Activated T-cell treated with anti-CD3 and anti-CD28 coated beads, Interleukin-2, amount 50 U/mL, for 4 hours (primary cell): ENCODE measurements around the gene PDE3A. TPM values are rescaled to one million over a fixed set of nuclear protein-coding genes. Genes with fewer than 3 reads are reported as not detected.
"Not testable (repeated sequence)": the region's sequence is repeated elsewhere in the genome, so short reads cannot be mapped to it uniquely, and the experiment has no call there.

Experiments
- ATAC-seq, 2 donors: fragments of 200-7000 bp; cut with Tn5 transposase; one replicate each; pipeline ENCODE4 v1.10.0; 2021
- DNase-seq: peaks from one replicate; pipeline ENCODE4 v3.0.0-alpha.2; 2020
- H3K27me3 Mint-ChIP-seq: one replicate; pipeline ENCODE4 v1.8.0; 2021; ENCODE audit warnings: low read depth, mixed read lengths
- H3K36me3 Mint-ChIP-seq: one replicate; pipeline ENCODE4 v1.8.0; 2022; ENCODE audit warnings: mixed read lengths; ENCODE audit not compliant: insufficient read depth
- H3K4me1 Mint-ChIP-seq: one replicate; pipeline ENCODE4 v1.8.0; 2021; ENCODE audit warnings: low read depth, mixed read lengths
- H3K4me3 Mint-ChIP-seq: one replicate; pipeline ENCODE4 v1.8.0; 2021; ENCODE audit warnings: mild to moderate bottlenecking, moderate library complexity, mixed read lengths
- H3K9me3 Mint-ChIP-seq: one replicate; pipeline ENCODE4 v1.8.0; 2021; ENCODE audit warnings: mixed read lengths
- total RNA-seq, 3 donors: library from RNA; stranded (reverse); gene quantifications; one replicate each; pipeline ENCODE4 v1.2.1, GENCODE V29; 2021

PDE3A gene
- total RNA-seq, 3 donors from 2014 or later = 0.08 TPM; not detected in 1

- Mint-ChIP-seq H3K36me3 (no peaks in the 10 kb centered on the region), H3K27me3 (no peaks in the 10 kb centered on the region), H3K9me3 (peaks cover 6% of the 10 kb centered on the region), H3K4me1 (no peaks in the 10 kb centered on the region), H3K4me3 (no peak overlapping the region)
- ATAC-seq (no peak), DNase-seq (no peak)
Measured at GRCh38 chr12:20523658-20524057, 155.3 kb downstream of the PDE3A start.

DNA sequence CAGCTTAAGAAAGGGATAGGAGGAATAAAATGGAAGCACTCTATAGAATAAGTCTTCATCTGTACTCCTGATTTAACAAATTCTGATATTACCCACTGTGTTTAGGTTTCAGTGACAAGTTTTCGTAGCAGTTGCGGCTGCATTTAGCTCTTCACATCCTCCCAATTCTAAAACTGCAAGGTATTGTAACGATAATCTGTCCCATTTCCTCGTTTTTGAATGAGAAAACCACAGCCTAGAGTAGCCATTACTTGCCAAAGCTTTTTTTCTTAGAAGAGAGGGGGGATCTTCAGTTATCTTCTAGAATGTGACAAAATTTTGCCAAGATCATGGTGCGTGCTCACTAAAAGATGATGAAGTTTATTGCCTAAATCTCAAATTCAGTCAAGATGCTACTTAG, 155.8 kb downstream of the PDE3A start:
- Mint-ChIP-seq H3K27me3 (no peaks in the 10 kb centered on the region), H3K4me3 (no peak overlapping the region), H3K36me3 (no peaks in the 10 kb centered on the region), H3K4me1 (no peaks in the 10 kb centered on the region), H3K9me3 (peaks cover 6% of the 10 kb centered on the region)
- DNase-seq = no peak
- no peak for ATAC-seq

- no peak for ATAC-seq
- H3K9me3 Mint-ChIP-seq = no peaks in the 10 kb centered on the region
- no peaks in the 10 kb centered on the region for H3K27me3 Mint-ChIP-seq
- H3K36me3 Mint-ChIP-seq = no peaks in the 10 kb centered on the region
- H3K4me1 Mint-ChIP-seq = no peaks in the 10 kb centered on the region
- no peak overlapping the region for H3K4me3 Mint-ChIP-seq
- DNase-seq = no peak
Measured at GRCh38 chr12:20525064-20525610, 156.8 kb downstream of the PDE3A start.

- Mint-ChIP-seq H3K4me1 (no peaks in the 10 kb centered on the region), H3K36me3 (no peaks in the 10 kb centered on the region), H3K27me3 (no peaks in the 10 kb centered on the region), H3K9me3 (no peaks in the 10 kb centered on the region), H3K4me3 (no peak overlapping the region)
- no peak for ATAC-seq
- no peak for DNase-seq
Measured at GRCh38 chr12:20527417-20528163, 159.3 kb downstream of the PDE3A start.

GRCh38 chr12:20528208-20528607, 159.9 kb downstream of the PDE3A start:
- no peak for ATAC-seq
- Mint-ChIP-seq H3K4me3 (no peak overlapping the region), H3K9me3 (no peaks in the 10 kb centered on the region), H3K36me3 (no peaks in the 10 kb centered on the region), H3K27me3 (no peaks in the 10 kb centered on the region), H3K4me1 (no peaks in the 10 kb centered on the region)
- no peak for DNase-seq

- H3K4me1 Mint-ChIP-seq = no peaks in the 10 kb centered on the region
- no peak overlapping the region for H3K4me3 Mint-ChIP-seq
- ATAC-seq = no peak
- no peaks in the 10 kb centered on the region for H3K27me3 Mint-ChIP-seq
- no peaks in the 10 kb centered on the region for H3K9me3 Mint-ChIP-seq
- no peaks in the 10 kb centered on the region for H3K36me3 Mint-ChIP-seq
- DNase-seq = no peak
Measured at GRCh38 chr12:20546267-20546666, 177.9 kb downstream of the PDE3A start.

DNA sequence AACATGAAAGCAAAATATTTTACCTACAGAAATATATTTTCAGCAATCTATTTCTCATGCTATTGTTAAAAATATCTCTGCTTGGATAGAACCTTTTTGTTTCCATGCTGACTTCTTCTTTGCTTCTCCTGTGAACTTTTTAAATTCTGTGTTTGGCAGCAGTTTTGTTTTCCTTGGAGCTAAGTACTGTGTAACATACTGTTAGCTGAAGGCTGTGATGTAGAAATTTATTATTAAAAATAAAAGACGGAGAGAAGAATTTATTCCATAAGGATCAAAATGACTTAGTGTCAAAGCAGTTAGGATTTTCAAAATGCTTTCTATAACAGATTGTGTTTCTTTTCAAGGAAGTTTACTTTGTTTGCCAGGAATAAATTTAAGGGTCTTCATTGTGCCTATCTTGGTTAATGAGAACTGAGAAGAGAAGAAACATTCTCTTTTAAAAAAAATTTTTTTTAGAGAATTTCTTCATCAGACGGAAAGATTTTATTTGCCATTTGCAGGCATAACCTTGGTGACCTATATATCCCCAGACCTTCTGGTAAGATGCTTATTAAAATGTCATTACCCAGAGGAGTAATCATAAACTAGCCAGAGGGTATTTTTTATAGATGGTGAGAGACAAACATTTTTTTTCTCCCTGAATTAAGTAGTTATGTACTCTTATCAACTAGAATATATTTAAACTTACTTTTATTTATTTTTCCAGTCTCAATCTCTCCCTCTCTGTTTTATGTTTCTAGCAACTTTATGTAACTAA, 179.7 kb downstream of the PDE3A start:
- no peaks in the 10 kb centered on the region for H3K27me3 Mint-ChIP-seq
- H3K4me3 Mint-ChIP-seq = no peak overlapping the region
- no peaks in the 10 kb centered on the region for H3K36me3 Mint-ChIP-seq
- no peak for DNase-seq
- H3K9me3 Mint-ChIP-seq = no peaks in the 10 kb centered on the region
- H3K4me1 Mint-ChIP-seq = no peaks in the 10 kb centered on the region
- no peak for ATAC-seq

GRCh38 chr12:20548611-20549010, 180.3 kb downstream of the PDE3A start:
- no peak for DNase-seq
- H3K27me3 Mint-ChIP-seq = no peaks in the 10 kb centered on the region
- no peak overlapping the region for H3K4me3 Mint-ChIP-seq
- no peak for ATAC-seq
- H3K9me3 Mint-ChIP-seq = no peaks in the 10 kb centered on the region
- no peaks in the 10 kb centered on the region for H3K36me3 Mint-ChIP-seq
- no peaks in the 10 kb centered on the region for H3K4me1 Mint-ChIP-seq

DNA sequence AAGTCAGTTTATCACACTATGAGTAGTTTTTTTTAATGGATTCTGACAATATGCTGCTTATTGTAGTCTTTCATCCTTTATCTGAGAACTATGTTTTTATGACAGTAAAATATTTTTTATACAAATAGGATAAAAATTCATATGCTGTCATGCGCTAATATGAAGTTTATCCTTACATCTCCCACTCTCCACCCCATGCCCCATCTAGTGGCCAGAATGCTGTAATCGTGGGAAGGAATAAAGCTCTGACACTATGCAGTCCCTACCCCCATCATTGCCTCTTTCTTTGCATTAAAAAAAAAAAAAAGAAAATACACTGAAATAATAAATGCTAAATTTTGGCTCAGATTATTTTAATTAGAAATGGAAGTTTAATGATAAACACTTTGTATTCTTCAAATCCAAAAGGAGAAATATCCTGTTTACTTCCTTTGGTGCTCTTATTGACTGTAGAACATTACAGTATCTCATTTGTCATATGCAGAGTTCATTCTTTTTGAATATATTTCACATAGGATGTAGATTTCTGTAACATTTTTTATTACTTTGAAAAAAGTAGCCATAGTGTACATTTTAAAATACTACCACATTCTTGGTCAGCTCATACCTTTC, 180.9 kb downstream of the PDE3A start:
- Mint-ChIP-seq H3K9me3 (no peaks in the 10 kb centered on the region), H3K36me3 (no peaks in the 10 kb centered on the region), H3K4me3 (no peak overlapping the region), H3K27me3 (no peaks in the 10 kb centered on the region), H3K4me1 (no peaks in the 10 kb centered on the region)
- DNase-seq (no peak), ATAC-seq (no peak)

DNA sequence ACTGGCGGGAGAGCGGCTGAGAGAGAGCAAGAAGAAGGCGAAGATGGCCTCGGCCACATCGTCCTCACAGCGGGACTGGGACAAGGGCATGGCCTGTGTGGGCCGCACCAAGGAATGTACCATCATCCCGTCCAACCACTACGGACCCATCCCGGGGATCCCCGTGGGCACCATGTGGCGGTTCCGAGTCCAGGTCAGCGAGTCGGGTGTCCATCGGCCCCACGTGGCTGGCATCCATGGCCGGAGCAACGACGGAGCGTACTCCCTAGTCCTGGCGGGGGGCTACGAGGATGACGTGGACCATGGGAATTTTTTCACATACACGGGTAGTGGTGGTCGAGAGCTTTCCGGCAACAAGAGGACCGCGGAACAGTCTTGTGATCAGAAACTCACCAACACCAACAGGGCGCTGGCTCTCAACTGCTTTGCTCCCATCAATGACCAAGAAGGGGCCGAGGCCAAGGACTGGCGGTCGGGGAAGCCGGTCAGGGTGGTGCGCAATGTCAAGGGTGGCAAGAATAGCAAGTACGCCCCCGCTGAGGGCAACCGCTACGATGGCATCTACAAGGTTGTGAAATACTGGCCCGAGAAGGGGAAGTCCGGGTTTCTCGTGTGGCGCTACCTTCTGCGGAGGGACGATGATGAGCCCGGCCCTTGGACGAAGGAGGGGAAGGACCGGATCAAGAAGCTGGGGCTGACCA, 183.6 kb downstream of the PDE3A start:
- not testable (repeated sequence) for H3K9me3 Mint-ChIP-seq, H3K36me3 Mint-ChIP-seq, H3K4me3 Mint-ChIP-seq, H3K27me3 Mint-ChIP-seq, H3K4me1 Mint-ChIP-seq, ATAC-seq, DNase-seq

GRCh38 chr12:20552586-20552985, 184.2 kb downstream of the PDE3A start:
- H3K4me3 Mint-ChIP-seq, H3K9me3 Mint-ChIP-seq, H3K36me3 Mint-ChIP-seq, H3K27me3 Mint-ChIP-seq, DNase-seq, H3K4me1 Mint-ChIP-seq, ATAC-seq: not testable (repeated sequence)

- no peaks in the 10 kb centered on the region for H3K27me3 Mint-ChIP-seq
Measured at GRCh38 chr12:20555015-20555414, 186.7 kb downstream of the PDE3A start.

DNA sequence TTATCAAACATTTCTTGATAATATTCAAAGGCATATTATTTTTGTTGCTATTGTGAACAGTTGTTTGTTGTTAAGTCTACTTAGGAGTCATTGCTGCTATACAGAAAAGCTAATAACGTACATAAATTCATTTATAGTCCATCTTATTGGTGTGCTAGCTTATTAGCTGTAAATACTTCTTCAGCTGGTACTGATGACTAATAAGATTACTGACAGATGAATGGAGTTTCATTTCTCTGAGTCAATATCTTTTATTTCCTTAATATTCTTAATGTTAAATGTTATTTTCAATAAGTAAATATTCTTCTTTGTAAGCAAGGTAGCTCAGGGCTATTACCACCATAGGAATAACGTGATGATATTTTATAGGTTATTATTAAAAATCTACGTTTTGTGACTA, 187.4 kb downstream of the PDE3A start:
- no peaks in the 10 kb centered on the region for H3K9me3 Mint-ChIP-seq
- no peak overlapping the region for H3K4me3 Mint-ChIP-seq
- no peaks in the 10 kb centered on the region for H3K36me3 Mint-ChIP-seq

More at GRCh38 chr12:20555015-20555414, 186.7 kb downstream of the PDE3A start:
- DNase-seq (no peak), ATAC-seq (no peak)
- Mint-ChIP-seq H3K4me1 (no peaks in the 10 kb centered on the region), H3K4me3 (no peak overlapping the region), H3K9me3 (no peaks in the 10 kb centered on the region), H3K36me3 (no peaks in the 10 kb centered on the region)

DNA sequence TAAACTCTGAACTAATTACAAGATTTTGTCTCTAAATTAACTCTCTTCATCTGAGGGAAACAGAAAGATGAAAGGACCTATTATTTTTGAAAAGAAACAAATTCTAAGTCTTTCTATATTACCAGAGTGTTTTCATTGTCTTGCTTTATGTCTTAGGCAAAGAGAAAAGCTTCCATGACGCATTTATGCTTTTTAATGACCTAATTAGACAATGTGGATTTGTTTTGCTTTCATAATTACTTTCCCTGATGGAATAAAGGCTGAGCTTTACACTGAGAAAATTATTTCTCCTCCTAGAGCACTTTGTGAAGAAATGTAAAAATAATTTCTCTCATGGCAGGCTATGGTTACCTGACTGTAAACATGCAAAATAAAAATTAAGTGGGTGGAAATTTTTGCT, 188.8 kb downstream of the PDE3A start:
- DNase-seq (no peak), ATAC-seq (no peak)
- Mint-ChIP-seq H3K4me1 (no peaks in the 10 kb centered on the region), H3K4me3 (no peak overlapping the region), H3K9me3 (no peaks in the 10 kb centered on the region), H3K27me3 (no peaks in the 10 kb centered on the region), H3K36me3 (no peaks in the 10 kb centered on the region)

More for the DNA sequence above, 187.4 kb downstream of the PDE3A start:
- no peak for DNase-seq
- no peaks in the 10 kb centered on the region for H3K4me1 Mint-ChIP-seq
- H3K27me3 Mint-ChIP-seq = no peaks in the 10 kb centered on the region
- no peak for ATAC-seq
